HepG2 (cell line): ENCODE measurements around the gene USP5. TPM values are rescaled to one million over a fixed set of nuclear protein-coding genes. Genes with fewer than 3 reads are reported as not detected.

Source experiments
- AKAP8 ChIP-seq: sonication (generic); formaldehyde crosslinking; IDR thresholded peaks from 2 replicates; pipeline ENCODE4 v1.5.1; 2020; ENCODE audit warnings: mild to moderate bottlenecking, missing genetic modification reagents
- DR1 ChIP-seq: sonication (generic); formaldehyde crosslinking; IDR thresholded peaks from 2 replicates; pipeline ENCODE4 v1.8.0; 2021; ENCODE audit warnings: mild to moderate bottlenecking, missing genetic modification reagents, inconsistent platforms
- ELF1 ChIP-seq: sonication (generic); formaldehyde crosslinking; IDR thresholded peaks from 2 replicates; pipeline ENCODE4 v1.4.0; 2020; ENCODE audit warnings: missing genetic modification reagents
- HCFC1 ChIP-seq: fragments of 150-350 bp; IDR thresholded peaks from 2 replicates; pipeline ENCODE4 v1.6.1; 2014; ENCODE audit warnings: low read depth, low read length
- HDAC1 ChIP-seq: sonication (generic); formaldehyde crosslinking; IDR thresholded peaks from 2 replicates; pipeline ENCODE4 v1.5.1; 2020; ENCODE audit warnings: mild to moderate bottlenecking, missing genetic modification reagents
- HNF4A ChIP-seq: sonication (generic); formaldehyde crosslinking; IDR thresholded peaks from 2 replicates; pipeline ENCODE4 v1.4.0; 2020; ENCODE audit warnings: missing genetic modification reagents
- JDP2 ChIP-seq: sonication (generic); formaldehyde crosslinking; IDR thresholded peaks from 2 replicates; pipeline ENCODE4 v1.8.1; 2022; ENCODE audit warnings: missing genetic modification reagents, borderline replicate concordance
- KDM4B ChIP-seq: sonication (generic); formaldehyde crosslinking; IDR thresholded peaks from 2 replicates; pipeline ENCODE4 v1.4.0; 2020; ENCODE audit warnings: missing genetic modification reagents
- KDM5A ChIP-seq: fragments of 200-600 bp; sonication (generic); IDR thresholded peaks from 2 replicates; pipeline ENCODE4 v1.7.0; 2018; ENCODE audit warnings: antibody characterized with exemption, mild to moderate bottlenecking, low read length, borderline replicate concordance
- MEF2D ChIP-seq: sonication (generic); formaldehyde crosslinking; IDR thresholded peaks from 2 replicates; pipeline ENCODE4 v1.5.1; 2020; ENCODE audit warnings: mild to moderate bottlenecking, missing genetic modification reagents
- MEIS2 ChIP-seq: sonication (generic); formaldehyde crosslinking; IDR thresholded peaks from 2 replicates; pipeline ENCODE4 v1.9.0; 2021; ENCODE audit warnings: mild to moderate bottlenecking, missing genetic modification reagents
- MIER2 ChIP-seq: IDR thresholded peaks from 2 replicates; pipeline ENCODE4 v1.6.1; 2016; ENCODE audit warnings: missing biosample characterization, missing genetic modification reagents
- PITX1 ChIP-seq: sonication (generic); formaldehyde crosslinking; IDR thresholded peaks from 2 replicates; pipeline ENCODE4 v1.5.1; 2020; ENCODE audit warnings: mild to moderate bottlenecking, missing genetic modification reagents
- POLR2AphosphoS2 ChIP-seq: IDR thresholded peaks from 2 replicates; pipeline ENCODE4 v1.6.1; 2011; ENCODE audit warnings: low read depth, low read length, improper control_type of control experiment
- SYNCRIP ChIP-seq: fragments of 200-400 bp; formaldehyde crosslinking; IDR thresholded peaks from 2 replicates; pipeline ENCODE4 v1.6.1; 2018; ENCODE audit warnings: mild to moderate bottlenecking, low read depth, low read length; ENCODE audit not compliant: insufficient read depth
- WIZ ChIP-seq: sonication (generic); formaldehyde crosslinking; IDR thresholded peaks from 2 replicates; pipeline ENCODE4 v1.5.1; 2020; ENCODE audit warnings: mild to moderate bottlenecking, missing genetic modification reagents
- ZEB1 ChIP-seq: IDR thresholded peaks from 2 replicates; pipeline ENCODE4 v1.6.1; 2012; ENCODE audit warnings: mild to moderate bottlenecking, low read depth, inconsistent platforms; ENCODE audit not compliant: insufficient replicate concordance
- ZFP1 ChIP-seq: IDR thresholded peaks from 2 replicates; pipeline ENCODE4 v1.6.1; 2016
- ZNF205 ChIP-seq: IDR thresholded peaks from 2 replicates; pipeline ENCODE4 v1.6.1; 2018; ENCODE audit warnings: missing biosample characterization, missing genetic modification reagents
- ZNF441 ChIP-seq: sonication (generic); formaldehyde crosslinking; IDR thresholded peaks from 2 replicates; pipeline ENCODE4 v1.7.0; 2021; ENCODE audit warnings: missing genetic modification reagents, borderline replicate concordance
- ZNF562 ChIP-seq: sonication (generic); formaldehyde crosslinking; IDR thresholded peaks from 2 replicates; pipeline ENCODE4 v1.8.0; 2022; ENCODE audit warnings: missing genetic modification reagents, borderline replicate concordance
- ZNF747 ChIP-seq: sonication (generic); formaldehyde crosslinking; IDR thresholded peaks from 2 replicates; pipeline ENCODE4 v1.8.1; 2023; ENCODE audit warnings: missing genetic modification reagents, mild to moderate bottlenecking, borderline replicate concordance
- ZNF792 ChIP-seq: IDR thresholded peaks from 2 replicates; pipeline ENCODE4 v1.6.1; 2016
- polyA plus RNA-seq, 8 experiments: library from polyadenylated mRNA; depleted of rRNA in 3 of 8; stranded (reverse) in 7 of 8; unstranded in 1 of 8; fragments of >200 nt; fragmentation: Illumina TruSeq in 4 of 8; extraction: Trizol in 4 of 8; gene quantifications; 2 replicates each; pipeline versions ENCODE4 v1.2.1 to v1.2.3, GENCODE V29; 2011 to 2016; ENCODE audit warnings: low read depth in 4 of 8, missing spikeins in 1 of 8, mixed read lengths in 1 of 8; ENCODE audit not compliant: insufficient read depth in 1 of 8
- total RNA-seq, 5 experiments: library from RNA; depleted of rRNA; stranded (reverse); fragments of >200 nt; fragmentation: Illumina TruSeq; extraction: Trizol; gene quantifications; 2 replicates each; pipeline ENCODE4 v1.2.3, GENCODE V29; 2016; ENCODE audit warnings: low read depth in 1 of 5
- TF ChIP-seq, protein P1 (sequence below): sonication (generic); formaldehyde crosslinking; IDR thresholded peaks from 2 replicates; pipeline ENCODE4 v1.5.0; 2020; ENCODE audit warnings: mild to moderate bottlenecking, missing genetic modification reagents, moderate library complexity
- TF ChIP-seq, protein P2 (sequence below): sonication (generic); formaldehyde crosslinking; IDR thresholded peaks from 2 replicates; pipeline ENCODE4 v1.5.0; 2020; ENCODE audit warnings: mild to moderate bottlenecking, missing genetic modification reagents

Gene USP5
- total and polyA plus RNA-seq, 2 of the 13 experiments (the other 11 are each of a cell fraction or from before 2014, with no cell fraction given): 39.6 to 56.0 TPM

DNA sequence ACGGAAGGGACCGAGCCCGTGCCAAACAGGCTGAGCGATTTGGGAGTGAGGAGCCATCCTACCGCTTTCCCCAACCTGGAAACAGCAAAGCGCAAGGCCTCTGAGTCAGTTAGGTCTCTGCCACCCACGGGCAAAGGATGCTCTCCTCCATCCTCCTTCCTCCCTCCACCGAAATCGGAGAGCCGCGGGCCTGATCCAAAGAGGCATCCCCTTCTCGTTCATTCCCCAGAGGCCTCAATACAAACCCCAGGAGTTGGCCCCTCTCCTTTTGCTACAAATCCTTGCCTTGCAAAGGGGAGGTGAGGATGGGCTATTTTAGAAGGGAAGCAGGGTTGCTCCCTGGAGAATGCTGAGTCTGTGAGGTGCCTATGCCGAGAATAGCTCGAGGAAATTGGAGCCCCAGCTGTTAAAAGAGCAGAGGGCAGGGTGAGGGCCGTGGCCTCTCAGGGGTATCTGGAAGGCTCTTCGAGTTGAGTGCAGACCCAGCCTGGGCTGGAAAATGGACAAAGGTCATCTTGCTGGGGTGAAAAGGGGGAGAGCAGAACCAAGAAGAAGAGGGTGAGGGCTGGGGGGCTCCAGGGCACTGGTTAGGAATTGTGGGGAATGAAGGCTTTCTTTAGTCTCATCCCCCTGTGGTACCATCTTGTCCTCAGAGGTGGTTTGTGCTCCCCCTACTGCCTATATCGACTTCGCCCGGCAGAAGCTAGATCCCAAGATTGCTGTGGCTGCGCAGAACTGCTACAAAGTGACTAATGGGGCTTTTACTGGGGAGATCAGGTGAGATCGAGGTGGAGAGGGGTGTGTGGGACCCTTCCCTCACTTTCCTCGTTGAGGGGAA, 16.5 kb downstream of the USP5 start (continued):
- 0 out of 2 replicates have a peak, but pooled peaks have one; percentile 29 for TF ChIP-seq DR1
- TF ChIP-seq KDM4B (CRISPR knock-in tag): no peak
- no peak for TF ChIP-seq POLR2AphosphoS2
- no peak for TF ChIP-seq ELF1
- 0 out of 2 replicates have a peak, but pooled peaks have one; percentile 22 for TF ChIP-seq KDM5A
- TF ChIP-seq HCFC1: no peak
- TF ChIP-seq WIZ (CRISPR knock-in tag): no peak
- TF ChIP-seq SYNCRIP: no peak
- TF ChIP-seq HDAC1 (CRISPR knock-in tag): peak; percentile 23; the same call in 1 of the 2 replicates
- TF ChIP-seq MEIS2 (CRISPR knock-in tag): no peak
- TF ChIP-seq MEF2D: peak; percentile 57; the same call in 1 of the 2 replicates
- TF ChIP-seq HNF4A (CRISPR knock-in tag): no peak
- TF ChIP-seq, protein P1, sequence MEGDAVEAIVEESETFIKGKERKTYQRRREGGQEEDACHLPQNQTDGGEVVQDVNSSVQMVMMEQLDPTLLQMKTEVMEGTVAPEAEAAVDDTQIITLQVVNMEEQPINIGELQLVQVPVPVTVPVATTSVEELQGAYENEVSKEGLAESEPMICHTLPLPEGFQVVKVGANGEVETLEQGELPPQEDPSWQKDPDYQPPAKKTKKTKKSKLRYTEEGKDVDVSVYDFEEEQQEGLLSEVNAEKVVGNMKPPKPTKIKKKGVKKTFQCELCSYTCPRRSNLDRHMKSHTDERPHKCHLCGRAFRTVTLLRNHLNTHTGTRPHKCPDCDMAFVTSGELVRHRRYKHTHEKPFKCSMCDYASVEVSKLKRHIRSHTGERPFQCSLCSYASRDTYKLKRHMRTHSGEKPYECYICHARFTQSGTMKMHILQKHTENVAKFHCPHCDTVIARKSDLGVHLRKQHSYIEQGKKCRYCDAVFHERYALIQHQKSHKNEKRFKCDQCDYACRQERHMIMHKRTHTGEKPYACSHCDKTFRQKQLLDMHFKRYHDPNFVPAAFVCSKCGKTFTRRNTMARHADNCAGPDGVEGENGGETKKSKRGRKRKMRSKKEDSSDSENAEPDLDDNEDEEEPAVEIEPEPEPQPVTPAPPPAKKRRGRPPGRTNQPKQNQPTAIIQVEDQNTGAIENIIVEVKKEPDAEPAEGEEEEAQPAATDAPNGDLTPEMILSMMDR (CRISPR knock-in tag): peak; percentile 50
- TF ChIP-seq PITX1 (CRISPR knock-in tag): 0 out of 2 replicates have a peak, but pooled peaks have one; percentile 5
- peak; percentile 32 for TF ChIP-seq ZEB1
- TF ChIP-seq ZFP1 (CRISPR knock-in tag): no peak
- no peak for TF ChIP-seq JDP2 (CRISPR knock-in tag)
- no peak for TF ChIP-seq ZNF562 (CRISPR knock-in tag)
- no peak for TF ChIP-seq MIER2 (CRISPR knock-in tag)
- peak; percentile 79 for TF ChIP-seq AKAP8 (CRISPR knock-in tag)
- 0 out of 2 replicates have a peak, but pooled peaks have one; percentile 4 for TF ChIP-seq ZNF205 (CRISPR knock-in tag)
- peak; percentile 8; the same call in 1 of the 2 replicates for TF ChIP-seq ZNF747 (CRISPR knock-in tag)
- 0 out of 2 replicates have a peak, but pooled peaks have one; percentile 6 for TF ChIP-seq ZNF792 (CRISPR knock-in tag)
- peak; percentile 50 for TF ChIP-seq ZNF441
- TF ChIP-seq, protein P2, sequence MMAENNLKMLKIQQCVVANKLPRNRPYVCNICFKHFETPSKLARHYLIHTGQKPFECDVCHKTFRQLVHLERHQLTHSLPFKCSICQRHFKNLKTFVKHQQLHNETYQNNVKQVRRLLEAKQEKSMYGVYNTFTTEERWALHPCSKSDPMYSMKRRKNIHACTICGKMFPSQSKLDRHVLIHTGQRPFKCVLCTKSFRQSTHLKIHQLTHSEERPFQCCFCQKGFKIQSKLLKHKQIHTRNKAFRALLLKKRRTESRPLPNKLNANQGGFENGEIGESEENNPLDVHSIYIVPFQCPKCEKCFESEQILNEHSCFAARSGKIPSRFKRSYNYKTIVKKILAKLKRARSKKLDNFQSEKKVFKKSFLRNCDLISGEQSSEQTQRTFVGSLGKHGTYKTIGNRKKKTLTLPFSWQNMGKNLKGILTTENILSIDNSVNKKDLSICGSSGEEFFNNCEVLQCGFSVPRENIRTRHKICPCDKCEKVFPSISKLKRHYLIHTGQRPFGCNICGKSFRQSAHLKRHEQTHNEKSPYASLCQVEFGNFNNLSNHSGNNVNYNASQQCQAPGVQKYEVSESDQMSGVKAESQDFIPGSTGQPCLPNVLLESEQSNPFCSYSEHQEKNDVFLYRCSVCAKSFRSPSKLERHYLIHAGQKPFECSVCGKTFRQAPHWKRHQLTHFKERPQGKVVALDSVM: 0 out of 2 replicates have a peak, but pooled peaks have one; percentile 3
